ENCODE data around the gene PTOV1. TPM values are rescaled to one million over a fixed set of nuclear protein-coding genes. Genes with fewer than 3 reads are reported as not detected.
A peak's percentile ranks its signal among the peaks of the same experiment; 100 is the strongest.

Gene PTOV1
- total RNA-seq, 1 experiment from 2014 or later, result 296 TPM

DNA sequence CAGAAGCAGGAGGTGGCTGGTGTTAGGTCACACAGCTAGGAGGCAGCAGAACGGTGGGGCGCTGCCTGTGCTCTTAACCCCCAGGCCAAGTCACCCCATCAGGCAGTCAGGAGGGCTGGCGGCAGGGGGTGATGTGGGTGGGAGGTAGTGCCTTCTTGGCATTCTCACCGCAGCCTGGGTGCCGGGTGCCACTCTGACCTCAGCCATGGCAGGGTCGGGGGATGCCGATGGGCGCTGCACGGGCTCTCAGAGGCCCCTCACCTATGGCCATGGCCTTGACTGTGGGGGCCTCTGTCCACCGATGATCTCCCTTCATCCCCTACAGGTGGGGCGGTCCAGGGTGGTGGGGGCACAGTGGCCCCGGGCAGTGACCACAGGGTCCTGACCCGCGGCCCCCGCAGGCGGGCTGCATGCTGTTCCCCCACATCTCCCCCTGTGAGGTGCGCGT is 5.6 kb downstream of the PTOV1 start:
- ATAC-seq (no peak), DNase-seq (ENCODE audit: low spot score) (no peak)
- Mint-ChIP-seq H3K27ac (no peak overlapping the region), H3K4me1 (peaks cover 23% of the 10 kb centered on the region), H3K27me3 (ENCODE audit: low read depth) (peaks cover 3% of the 10 kb centered on the region; the same call in 1 of the 2 replicates), H3K36me3 (peaks cover 28% of the 10 kb centered on the region), H3K4me3 (no peak overlapping the region), H3K9me3 (no peaks in the 10 kb centered on the region)
- CTCF ChIA-PET, result no interaction called here
- POLR2A ChIA-PET, result interaction anchor here (1.1 kb wide), 1 partner anchor 9 kb away, joined by 3 read pairs; no protein-coding TSS in a partner anchor
- TF ChIP-seq, protein P1, sequence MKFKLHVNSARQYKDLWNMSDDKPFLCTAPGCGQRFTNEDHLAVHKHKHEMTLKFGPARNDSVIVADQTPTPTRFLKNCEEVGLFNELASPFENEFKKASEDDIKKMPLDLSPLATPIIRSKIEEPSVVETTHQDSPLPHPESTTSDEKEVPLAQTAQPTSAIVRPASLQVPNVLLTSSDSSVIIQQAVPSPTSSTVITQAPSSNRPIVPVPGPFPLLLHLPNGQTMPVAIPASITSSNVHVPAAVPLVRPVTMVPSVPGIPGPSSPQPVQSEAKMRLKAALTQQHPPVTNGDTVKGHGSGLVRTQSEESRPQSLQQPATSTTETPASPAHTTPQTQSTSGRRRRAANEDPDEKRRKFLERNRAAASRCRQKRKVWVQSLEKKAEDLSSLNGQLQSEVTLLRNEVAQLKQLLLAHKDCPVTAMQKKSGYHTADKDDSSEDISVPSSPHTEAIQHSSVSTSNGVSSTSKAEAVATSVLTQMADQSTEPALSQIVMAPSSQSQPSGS (CRISPR knock-in tag; IDR thresholded peaks at IDR 0.05; ENCODE audit: borderline replicate concordance, low read depth), result no peak
- TF ChIP-seq, protein P2, sequence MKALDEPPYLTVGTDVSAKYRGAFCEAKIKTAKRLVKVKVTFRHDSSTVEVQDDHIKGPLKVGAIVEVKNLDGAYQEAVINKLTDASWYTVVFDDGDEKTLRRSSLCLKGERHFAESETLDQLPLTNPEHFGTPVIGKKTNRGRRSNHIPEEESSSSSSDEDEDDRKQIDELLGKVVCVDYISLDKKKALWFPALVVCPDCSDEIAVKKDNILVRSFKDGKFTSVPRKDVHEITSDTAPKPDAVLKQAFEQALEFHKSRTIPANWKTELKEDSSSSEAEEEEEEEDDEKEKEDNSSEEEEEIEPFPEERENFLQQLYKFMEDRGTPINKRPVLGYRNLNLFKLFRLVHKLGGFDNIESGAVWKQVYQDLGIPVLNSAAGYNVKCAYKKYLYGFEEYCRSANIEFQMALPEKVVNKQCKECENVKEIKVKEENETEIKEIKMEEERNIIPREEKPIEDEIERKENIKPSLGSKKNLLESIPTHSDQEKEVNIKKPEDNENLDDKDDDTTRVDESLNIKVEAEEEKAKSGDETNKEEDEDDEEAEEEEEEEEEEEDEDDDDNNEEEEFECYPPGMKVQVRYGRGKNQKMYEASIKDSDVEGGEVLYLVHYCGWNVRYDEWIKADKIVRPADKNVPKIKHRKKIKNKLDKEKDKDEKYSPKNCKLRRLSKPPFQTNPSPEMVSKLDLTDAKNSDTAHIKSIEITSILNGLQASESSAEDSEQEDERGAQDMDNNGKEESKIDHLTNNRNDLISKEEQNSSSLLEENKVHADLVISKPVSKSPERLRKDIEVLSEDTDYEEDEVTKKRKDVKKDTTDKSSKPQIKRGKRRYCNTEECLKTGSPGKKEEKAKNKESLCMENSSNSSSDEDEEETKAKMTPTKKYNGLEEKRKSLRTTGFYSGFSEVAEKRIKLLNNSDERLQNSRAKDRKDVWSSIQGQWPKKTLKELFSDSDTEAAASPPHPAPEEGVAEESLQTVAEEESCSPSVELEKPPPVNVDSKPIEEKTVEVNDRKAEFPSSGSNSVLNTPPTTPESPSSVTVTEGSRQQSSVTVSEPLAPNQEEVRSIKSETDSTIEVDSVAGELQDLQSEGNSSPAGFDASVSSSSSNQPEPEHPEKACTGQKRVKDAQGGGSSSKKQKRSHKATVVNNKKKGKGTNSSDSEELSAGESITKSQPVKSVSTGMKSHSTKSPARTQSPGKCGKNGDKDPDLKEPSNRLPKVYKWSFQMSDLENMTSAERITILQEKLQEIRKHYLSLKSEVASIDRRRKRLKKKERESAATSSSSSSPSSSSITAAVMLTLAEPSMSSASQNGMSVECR (CRISPR knock-in tag; IDR thresholded peaks at IDR 0.05; ENCODE audit: borderline replicate concordance), result peak; percentile 39; the same call in 1 of the 2 replicates
- TF ChIP-seq RELA (CRISPR knock-in tag; IDR thresholded peaks at IDR 0.05; ENCODE audit: borderline replicate concordance), result no peak
- no peak for TF ChIP-seq GABPB1 (CRISPR knock-in tag; IDR thresholded peaks at IDR 0.05)
- TF ChIP-seq EMX1 (CRISPR knock-in tag; IDR thresholded peaks at IDR 0.05), result no peak
- TF ChIP-seq, protein P3, sequence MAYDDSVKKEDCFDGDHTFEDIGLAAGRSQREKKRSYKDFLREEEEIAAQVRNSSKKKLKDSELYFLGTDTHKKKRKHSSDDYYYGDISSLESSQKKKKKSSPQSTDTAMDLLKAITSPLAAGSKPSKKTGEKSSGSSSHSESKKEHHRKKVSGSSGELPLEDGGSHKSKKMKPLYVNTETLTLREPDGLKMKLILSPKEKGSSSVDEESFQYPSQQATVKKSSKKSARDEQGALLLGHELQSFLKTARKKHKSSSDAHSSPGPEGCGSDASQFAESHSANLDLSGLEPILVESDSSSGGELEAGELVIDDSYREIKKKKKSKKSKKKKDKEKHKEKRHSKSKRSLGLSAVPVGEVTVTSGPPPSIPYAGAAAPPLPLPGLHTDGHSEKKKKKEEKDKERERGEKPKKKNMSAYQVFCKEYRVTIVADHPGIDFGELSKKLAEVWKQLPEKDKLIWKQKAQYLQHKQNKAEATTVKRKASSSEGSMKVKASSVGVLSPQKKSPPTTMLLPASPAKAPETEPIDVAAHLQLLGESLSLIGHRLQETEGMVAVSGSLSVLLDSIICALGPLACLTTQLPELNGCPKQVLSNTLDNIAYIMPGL (CRISPR knock-in tag; IDR thresholded peaks at IDR 0.05), result no peak
- TF ChIP-seq SMAD4 (CRISPR knock-in tag; IDR thresholded peaks at IDR 0.05), result 0 out of 2 replicates have a peak, but pooled peaks have one; percentile 11
- no peak for TF ChIP-seq ELF4 (CRISPR knock-in tag; IDR thresholded peaks at IDR 0.05; ENCODE audit: low read depth)

DNA sequence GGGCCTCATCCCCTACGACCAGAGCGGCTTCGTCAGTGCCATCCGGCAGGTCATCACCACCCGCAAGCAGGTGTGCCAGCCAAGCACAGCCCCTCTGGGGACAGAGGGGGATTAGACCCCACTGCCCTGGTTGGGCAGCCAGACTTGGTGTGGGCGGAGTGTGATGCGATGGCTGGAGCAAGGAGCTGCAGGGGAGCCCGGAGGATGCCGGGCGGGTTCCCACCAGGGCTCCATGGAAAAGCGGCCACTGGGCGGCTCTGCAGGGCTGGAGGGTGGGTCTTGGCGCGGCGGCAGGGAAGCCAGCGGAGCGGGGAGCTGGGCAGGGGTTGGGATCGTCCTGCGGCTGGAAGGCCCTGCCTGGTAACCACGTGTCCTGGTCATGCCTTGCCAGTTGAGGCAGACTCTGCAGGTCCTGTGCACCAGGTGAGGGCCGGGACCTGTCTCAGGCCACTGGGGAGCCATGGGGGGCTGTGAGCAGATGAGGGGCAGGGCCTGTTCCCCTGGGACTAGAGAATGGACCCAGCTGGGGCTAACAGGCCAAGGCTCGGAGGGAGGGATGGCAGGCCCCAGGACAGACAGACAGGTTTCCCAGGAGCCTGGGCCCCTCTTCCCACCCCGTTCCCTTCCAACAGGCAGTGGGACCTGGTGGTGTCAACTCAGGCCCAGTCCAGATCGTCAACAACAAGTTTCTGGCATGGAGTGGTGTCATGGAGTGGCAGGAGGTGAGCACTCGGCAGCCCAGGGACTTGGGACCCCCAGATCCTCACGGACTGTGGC is 6.3 kb downstream of the PTOV1 start:
- Mint-ChIP-seq H3K4me1 (peaks cover 20% of the 10 kb centered on the region), H3K4me3 (no peak overlapping the region), H3K36me3 (peaks cover 26% of the 10 kb centered on the region), H3K9me3 (no peaks in the 10 kb centered on the region), H3K27ac (peak overlapping the region; percentile 19; the same call in 1 of the 2 replicates), H3K27me3 (ENCODE audit: low read depth) (peaks cover under 1% of the 10 kb centered on the region; the same call in 1 of the 2 replicates)
- ChIA-PET POLR2A (interaction anchor here (0.6 to 2.4 kb wide), 4 partner anchors 8 to 12 kb away, joined by 3 to 7 read pairs (median 4); partner anchors contain the start of gene PNKP), CTCF (interaction anchor here (0.5 to 1.0 kb wide), 2 partner anchors 10 to 108 kb away, joined by 3 to 5 read pairs; no protein-coding TSS in a partner anchor)
- DNase-seq (ENCODE audit: low spot score), result no peak
- ATAC-seq, result peak; percentile 6
- TF ChIP-seq MYBL2 (CRISPR knock-in tag; IDR thresholded peaks at IDR 0.05), result no peak; the same call in 1 of the 2 replicates
- no peak for TF ChIP-seq RELA (CRISPR knock-in tag; IDR thresholded peaks at IDR 0.05; ENCODE audit: borderline replicate concordance)
- TF ChIP-seq, protein P4, sequence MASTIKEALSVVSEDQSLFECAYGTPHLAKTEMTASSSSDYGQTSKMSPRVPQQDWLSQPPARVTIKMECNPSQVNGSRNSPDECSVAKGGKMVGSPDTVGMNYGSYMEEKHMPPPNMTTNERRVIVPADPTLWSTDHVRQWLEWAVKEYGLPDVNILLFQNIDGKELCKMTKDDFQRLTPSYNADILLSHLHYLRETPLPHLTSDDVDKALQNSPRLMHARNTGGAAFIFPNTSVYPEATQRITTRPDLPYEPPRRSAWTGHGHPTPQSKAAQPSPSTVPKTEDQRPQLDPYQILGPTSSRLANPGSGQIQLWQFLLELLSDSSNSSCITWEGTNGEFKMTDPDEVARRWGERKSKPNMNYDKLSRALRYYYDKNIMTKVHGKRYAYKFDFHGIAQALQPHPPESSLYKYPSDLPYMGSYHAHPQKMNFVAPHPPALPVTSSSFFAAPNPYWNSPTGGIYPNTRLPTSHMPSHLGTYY (CRISPR knock-in tag; IDR thresholded peaks at IDR 0.05), result no peak
- no peak for TF ChIP-seq ATF1 (CRISPR knock-in tag; IDR thresholded peaks at IDR 0.05)
- no peak for TF ChIP-seq NR2C2 (CRISPR knock-in tag; IDR thresholded peaks at IDR 0.05)
- TF ChIP-seq, protein P3 (CRISPR knock-in tag; IDR thresholded peaks at IDR 0.05), result no peak
- TF ChIP-seq IRF2 (CRISPR knock-in tag; IDR thresholded peaks at IDR 0.05; ENCODE audit: borderline replicate concordance, low read depth), result no peak
- TF ChIP-seq PRRX2 (CRISPR knock-in tag; IDR thresholded peaks at IDR 0.05), result no peak
- TF ChIP-seq, protein P5, sequence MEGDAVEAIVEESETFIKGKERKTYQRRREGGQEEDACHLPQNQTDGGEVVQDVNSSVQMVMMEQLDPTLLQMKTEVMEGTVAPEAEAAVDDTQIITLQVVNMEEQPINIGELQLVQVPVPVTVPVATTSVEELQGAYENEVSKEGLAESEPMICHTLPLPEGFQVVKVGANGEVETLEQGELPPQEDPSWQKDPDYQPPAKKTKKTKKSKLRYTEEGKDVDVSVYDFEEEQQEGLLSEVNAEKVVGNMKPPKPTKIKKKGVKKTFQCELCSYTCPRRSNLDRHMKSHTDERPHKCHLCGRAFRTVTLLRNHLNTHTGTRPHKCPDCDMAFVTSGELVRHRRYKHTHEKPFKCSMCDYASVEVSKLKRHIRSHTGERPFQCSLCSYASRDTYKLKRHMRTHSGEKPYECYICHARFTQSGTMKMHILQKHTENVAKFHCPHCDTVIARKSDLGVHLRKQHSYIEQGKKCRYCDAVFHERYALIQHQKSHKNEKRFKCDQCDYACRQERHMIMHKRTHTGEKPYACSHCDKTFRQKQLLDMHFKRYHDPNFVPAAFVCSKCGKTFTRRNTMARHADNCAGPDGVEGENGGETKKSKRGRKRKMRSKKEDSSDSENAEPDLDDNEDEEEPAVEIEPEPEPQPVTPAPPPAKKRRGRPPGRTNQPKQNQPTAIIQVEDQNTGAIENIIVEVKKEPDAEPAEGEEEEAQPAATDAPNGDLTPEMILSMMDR (IDR thresholded peaks at IDR 0.05), result no peak
- no peak for TF ChIP-seq ZNF671 (CRISPR knock-in tag; IDR thresholded peaks at IDR 0.05)
- no peak for TF ChIP-seq ESRRA (CRISPR knock-in tag; IDR thresholded peaks at IDR 0.05; ENCODE audit: borderline replicate concordance)
- TF ChIP-seq NFYB (CRISPR knock-in tag; conservative IDR thresholded peaks at IDR 0.05; ENCODE audit: low read depth), result no peak
- TF ChIP-seq ZNF219 (CRISPR knock-in tag; IDR thresholded peaks at IDR 0.05; ENCODE audit: borderline replicate concordance), result no peak
- TF ChIP-seq NR3C1 (CRISPR knock-in tag; conservative IDR thresholded peaks at IDR 0.05; ENCODE audit: low read depth), result no peak
- TF ChIP-seq SMAD3 (CRISPR knock-in tag; IDR thresholded peaks at IDR 0.05; ENCODE audit: borderline replicate concordance), result peak; percentile 69; the same call in 1 of the 2 replicates

Data from WTC11 (cell line).